RWPE1 (cell line): ENCODE results near the gene RPL34.

Source experiments
- CTCF ChIA-PET: fragments of 350-600 bp; sonication (Branson Sonifier 250); formaldehyde crosslinking; extraction: SDS; loops from one replicate; lab custom pipeline; 2021; lab: Yijun Ruan, JAX
- POLR2A ChIA-PET: fragments of 400-600 bp; formaldehyde crosslinking; extraction: SDS; loops from one replicate; lab custom pipeline; 2020; ENCODE audit warnings: antibody characterized with exemption; ENCODE audit not compliant: low non-redundant PET; lab: Yijun Ruan, JAX
- DNase-seq: peaks from one replicate; pipeline ENCODE4 v3.0.0; 2012; ENCODE audit warnings: low spot score
- H3K27ac ChIP-seq: fragments of 450-650 bp; 2 replicates; pipeline ENCODE4 v1.5.1; 2017
- CTCF ChIP-seq: fragments of 450-650 bp; conservative IDR thresholded peaks from 2 replicates; pipeline ENCODE4 v1.5.1; 2017; ENCODE audit warnings: low read depth, mild to moderate bottlenecking

RPL34 gene

GRCh38 chr4:108622022-108622421 lies 1.6 kb downstream of the RPL34 start:
- ChIA-PET CTCF (no interaction called here), POLR2A (no interaction called here)
- no peak overlapping the region for H3K27ac ChIP-seq
- no peak for DNase-seq
- no peak for TF ChIP-seq CTCF

- ChIA-PET CTCF (no interaction called here), POLR2A (no interaction called here)
- TF ChIP-seq CTCF = no peak
- DNase-seq = no peak
- peak overlapping the region; percentile 38 for H3K27ac ChIP-seq
Measured at GRCh38 chr4:108622828-108623227, 2.5 kb downstream of the RPL34 start.

GRCh38 chr4:108624263-108625056 lies 4.1 kb downstream of the RPL34 start:
- H3K27ac ChIP-seq = no peak overlapping the region
- no peak for DNase-seq
- no peak for TF ChIP-seq CTCF
- ChIA-PET POLR2A (no interaction called here), CTCF (no interaction called here)

- POLR2A ChIA-PET = no interaction called here
Measured at GRCh38 chr4:108626056-108626455, 5.7 kb downstream of the RPL34 start.

GRCh38 chr4:108628411-108628810 lies 8.0 kb downstream of the RPL34 start:
- ChIA-PET CTCF (no interaction called here), POLR2A (no interaction called here)
- no peak for TF ChIP-seq CTCF
- H3K27ac ChIP-seq = no peak overlapping the region
- DNase-seq = no peak

More at GRCh38 chr4:108626056-108626455, 5.7 kb downstream of the RPL34 start:
- CTCF ChIA-PET = no interaction called here
- no peak for TF ChIP-seq CTCF
- no peak for DNase-seq
- H3K27ac ChIP-seq = 0 out of 2 replicates have a peak overlapping the region, but pooled peaks have one; percentile 20

- POLR2A ChIA-PET = no interaction called here
- no peak overlapping the region for H3K27ac ChIP-seq
- CTCF ChIA-PET = interaction anchor here (0.7 kb wide), 1 partner anchor 34 kb away, joined by 4 read pairs; no protein-coding TSS in a partner anchor
- DNase-seq = peak; percentile 8
- TF ChIP-seq CTCF = no peak
Measured at GRCh38 chr4:108635070-108635655, 14.8 kb downstream of the RPL34 start.
